Bronchial epithelial cell (primary cell): Measurements from ENCODE around the gene TRERF1. TPM values are rescaled to one million over a fixed set of nuclear protein-coding genes. Genes with fewer than 3 reads are reported as not detected.

Source experiments
- DNase-seq: peaks from one replicate; pipeline ENCODE4 v3.0.0-alpha.2; 2010; ENCODE audit warnings: low read depth
- FAIRE-seq: peaks from 2 replicates; lab custom pipeline; 2011; peaks lifted over from hg19 to GRCh38; lab: Jason Lieb, UNC
- H3K27me3 ChIP-seq: 2 replicates; pipeline ENCODE4 v1.5.1; 2011; ENCODE audit warnings: low read length; ENCODE audit not compliant: control insufficient read depth, insufficient read depth
- H3K36me3 ChIP-seq: 2 replicates; pipeline ENCODE4 v1.5.1; 2011; ENCODE audit warnings: low read length; ENCODE audit not compliant: control insufficient read depth, insufficient read depth
- H3K4me3 ChIP-seq: 2 replicates; pipeline ENCODE4 v1.5.1; 2011; ENCODE audit warnings: mild to moderate bottlenecking, low read depth, low read length, control low read depth
- total RNA-seq: library from RNA; depleted of rRNA; stranded (reverse); fragments of >200 nt; gene quantifications from 2 replicates; pipeline ENCODE4 v1.2.1, GENCODE V29; 2014
- TF ChIP-seq, protein P1 (sequence below): IDR thresholded peaks from 2 replicates; pipeline ENCODE4 v1.5.1; 2011; ENCODE audit warnings: mild to moderate bottlenecking, moderate library complexity, low read length, control low read depth, inconsistent platforms; ENCODE audit not compliant: insufficient read depth, severe bottlenecking

TRERF1 gene
- total RNA-seq, 1 donor from 2014 or later: 1.8 TPM

DNA sequence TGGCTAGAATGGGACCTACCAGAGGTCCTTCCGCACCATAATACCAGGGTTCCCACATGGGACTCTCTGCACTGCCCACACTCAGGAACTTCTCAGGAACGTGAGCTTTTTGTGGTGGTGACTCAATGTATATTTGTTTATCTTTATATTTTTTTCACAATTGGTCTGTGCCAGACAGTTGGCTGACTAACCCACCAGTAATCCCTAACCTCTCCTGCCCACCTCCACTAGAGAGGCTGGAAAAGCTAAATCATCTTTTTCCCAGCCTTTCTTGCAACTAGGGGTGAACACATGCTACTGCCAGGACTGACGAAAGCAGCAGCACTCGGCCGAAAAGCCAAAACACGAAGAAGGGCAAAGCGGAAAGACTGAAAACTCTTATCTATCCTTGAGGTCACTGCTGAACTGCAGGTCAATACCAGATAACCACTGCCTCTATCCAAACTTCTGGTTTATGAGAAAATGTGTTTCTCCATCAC, 112.9 kb downstream of the TRERF1 start:
- H3K36me3 ChIP-seq: no peaks in the 10 kb centered on the region
- DNase-seq (peak; percentile 98), FAIRE-seq (no peak)
- TF ChIP-seq, protein P1, sequence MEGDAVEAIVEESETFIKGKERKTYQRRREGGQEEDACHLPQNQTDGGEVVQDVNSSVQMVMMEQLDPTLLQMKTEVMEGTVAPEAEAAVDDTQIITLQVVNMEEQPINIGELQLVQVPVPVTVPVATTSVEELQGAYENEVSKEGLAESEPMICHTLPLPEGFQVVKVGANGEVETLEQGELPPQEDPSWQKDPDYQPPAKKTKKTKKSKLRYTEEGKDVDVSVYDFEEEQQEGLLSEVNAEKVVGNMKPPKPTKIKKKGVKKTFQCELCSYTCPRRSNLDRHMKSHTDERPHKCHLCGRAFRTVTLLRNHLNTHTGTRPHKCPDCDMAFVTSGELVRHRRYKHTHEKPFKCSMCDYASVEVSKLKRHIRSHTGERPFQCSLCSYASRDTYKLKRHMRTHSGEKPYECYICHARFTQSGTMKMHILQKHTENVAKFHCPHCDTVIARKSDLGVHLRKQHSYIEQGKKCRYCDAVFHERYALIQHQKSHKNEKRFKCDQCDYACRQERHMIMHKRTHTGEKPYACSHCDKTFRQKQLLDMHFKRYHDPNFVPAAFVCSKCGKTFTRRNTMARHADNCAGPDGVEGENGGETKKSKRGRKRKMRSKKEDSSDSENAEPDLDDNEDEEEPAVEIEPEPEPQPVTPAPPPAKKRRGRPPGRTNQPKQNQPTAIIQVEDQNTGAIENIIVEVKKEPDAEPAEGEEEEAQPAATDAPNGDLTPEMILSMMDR: no peak
- H3K4me3 ChIP-seq: no peak overlapping the region
- H3K27me3 ChIP-seq: no peaks in the 10 kb centered on the region

DNA sequence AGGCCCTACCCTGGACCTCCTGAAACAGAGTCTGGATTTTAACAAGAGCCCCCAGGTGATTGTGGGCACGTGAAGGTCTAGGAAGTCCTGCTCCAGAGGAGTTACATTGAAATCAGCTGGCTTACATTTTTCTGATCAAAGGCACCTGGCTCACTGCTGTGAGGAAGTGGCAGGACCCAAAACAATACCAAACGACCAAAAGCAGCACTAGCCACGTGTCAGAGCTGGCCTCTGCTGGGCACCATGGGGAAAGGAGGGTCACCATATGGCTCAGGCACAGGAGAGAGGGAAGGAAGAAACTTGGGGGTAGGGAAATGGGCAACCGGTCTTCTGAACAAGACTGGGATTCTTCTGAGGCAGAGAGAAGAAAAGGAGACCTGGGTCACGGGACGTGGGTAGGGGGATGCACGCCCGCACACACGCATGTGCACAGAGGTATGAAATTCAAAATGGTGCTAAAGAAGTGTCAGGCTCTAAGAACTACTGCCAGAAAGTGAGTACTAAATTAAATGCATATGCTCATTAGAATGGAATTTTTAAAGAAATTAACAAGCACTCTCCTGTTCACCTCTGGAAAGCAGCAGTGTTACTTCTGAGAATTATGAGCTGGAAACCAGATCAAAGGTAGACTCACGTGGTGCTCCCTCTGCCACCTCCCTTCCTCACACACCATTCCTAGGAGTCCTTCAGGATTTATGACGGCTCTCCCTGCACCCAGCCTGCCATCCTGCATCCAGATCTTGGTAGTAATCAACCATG, 113.6 kb downstream of the TRERF1 start:
- DNase-seq (no peak), FAIRE-seq (no peak)
- Histone ChIP-seq H3K4me3 (no peak overlapping the region), H3K27me3 (no peaks in the 10 kb centered on the region), H3K36me3 (no peaks in the 10 kb centered on the region)
- TF ChIP-seq, protein P1: no peak

DNA sequence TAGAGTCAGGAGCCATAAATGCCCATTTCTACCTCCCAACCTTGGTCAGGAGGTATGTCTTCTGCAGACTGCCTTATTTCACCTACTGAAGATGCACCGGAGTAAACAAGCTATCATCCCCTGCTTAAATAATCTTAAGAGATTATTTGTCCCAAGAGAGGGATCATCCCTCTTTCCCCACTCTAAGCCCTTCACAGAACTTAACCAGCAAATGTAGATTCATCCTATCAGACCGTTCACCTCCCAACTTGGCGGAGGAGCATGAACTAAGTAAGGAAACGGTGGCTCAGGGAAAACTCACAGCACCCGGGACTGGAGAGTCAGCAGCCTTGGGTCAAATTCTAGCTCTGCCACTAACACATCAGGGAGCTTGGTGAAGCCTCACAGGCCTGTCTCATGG, 115.3 kb downstream of the TRERF1 start:
- no peak for DNase-seq
- TF ChIP-seq, protein P1: no peak
- Histone ChIP-seq H3K27me3 (no peaks in the 10 kb centered on the region), H3K4me3 (no peak overlapping the region), H3K36me3 (no peaks in the 10 kb centered on the region)
- FAIRE-seq: no peak

DNA sequence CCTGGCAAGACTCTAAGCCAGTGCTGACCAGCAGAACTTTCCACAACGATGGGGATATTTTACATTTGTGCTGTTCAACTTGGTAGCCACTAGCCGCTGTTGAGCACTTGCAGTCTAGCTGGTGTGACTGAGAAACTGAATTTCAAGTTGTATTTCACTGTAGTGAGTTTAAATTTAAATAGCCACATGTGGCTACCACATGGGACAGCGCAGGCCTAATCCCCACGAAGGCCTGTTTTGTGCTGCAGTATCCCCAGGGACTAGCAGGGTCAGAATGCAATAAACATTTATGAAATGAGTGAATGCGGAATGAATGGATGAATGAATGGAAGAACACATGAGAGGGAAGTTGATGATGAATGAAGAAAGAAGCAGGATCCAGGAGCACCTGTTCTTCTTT, 115.8 kb downstream of the TRERF1 start:
- H3K4me3 ChIP-seq: no peak overlapping the region
- no peaks in the 10 kb centered on the region for H3K27me3 ChIP-seq
- TF ChIP-seq, protein P1: no peak
- H3K36me3 ChIP-seq: no peaks in the 10 kb centered on the region
- DNase-seq (no peak), FAIRE-seq (no peak)

DNA sequence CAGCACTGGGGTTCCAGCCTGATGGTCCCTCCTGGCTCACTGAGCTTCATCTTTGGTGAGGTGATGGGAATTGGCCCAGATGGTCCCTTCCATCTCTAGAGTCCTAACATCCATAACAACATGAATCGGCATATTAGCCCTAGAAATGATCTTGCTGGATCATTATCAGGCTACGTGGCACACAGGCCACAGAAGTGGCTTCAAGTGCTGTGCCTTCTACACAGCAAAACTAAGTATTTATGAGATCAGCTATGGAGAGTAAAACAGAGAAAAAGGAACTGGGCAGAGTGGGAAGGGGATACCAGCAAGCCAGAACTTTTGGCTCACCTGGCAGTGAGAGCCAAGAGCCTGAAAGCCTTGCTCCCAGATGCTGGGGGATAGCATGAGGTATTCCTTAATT, 116.9 kb downstream of the TRERF1 start:
- TF ChIP-seq, protein P1: no peak
- Histone ChIP-seq H3K27me3 (no peaks in the 10 kb centered on the region), H3K4me3 (no peak overlapping the region), H3K36me3 (no peaks in the 10 kb centered on the region)
- no peak for FAIRE-seq
- no peak for DNase-seq
